ENCODE results near the gene CDK10.

Gene CDK10, protein sequence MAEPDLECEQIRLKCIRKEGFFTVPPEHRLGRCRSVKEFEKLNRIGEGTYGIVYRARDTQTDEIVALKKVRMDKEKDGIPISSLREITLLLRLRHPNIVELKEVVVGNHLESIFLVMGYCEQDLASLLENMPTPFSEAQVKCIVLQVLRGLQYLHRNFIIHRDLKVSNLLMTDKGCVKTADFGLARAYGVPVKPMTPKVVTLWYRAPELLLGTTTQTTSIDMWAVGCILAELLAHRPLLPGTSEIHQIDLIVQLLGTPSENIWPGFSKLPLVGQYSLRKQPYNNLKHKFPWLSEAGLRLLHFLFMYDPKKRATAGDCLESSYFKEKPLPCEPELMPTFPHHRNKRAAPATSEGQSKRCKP

DNA sequence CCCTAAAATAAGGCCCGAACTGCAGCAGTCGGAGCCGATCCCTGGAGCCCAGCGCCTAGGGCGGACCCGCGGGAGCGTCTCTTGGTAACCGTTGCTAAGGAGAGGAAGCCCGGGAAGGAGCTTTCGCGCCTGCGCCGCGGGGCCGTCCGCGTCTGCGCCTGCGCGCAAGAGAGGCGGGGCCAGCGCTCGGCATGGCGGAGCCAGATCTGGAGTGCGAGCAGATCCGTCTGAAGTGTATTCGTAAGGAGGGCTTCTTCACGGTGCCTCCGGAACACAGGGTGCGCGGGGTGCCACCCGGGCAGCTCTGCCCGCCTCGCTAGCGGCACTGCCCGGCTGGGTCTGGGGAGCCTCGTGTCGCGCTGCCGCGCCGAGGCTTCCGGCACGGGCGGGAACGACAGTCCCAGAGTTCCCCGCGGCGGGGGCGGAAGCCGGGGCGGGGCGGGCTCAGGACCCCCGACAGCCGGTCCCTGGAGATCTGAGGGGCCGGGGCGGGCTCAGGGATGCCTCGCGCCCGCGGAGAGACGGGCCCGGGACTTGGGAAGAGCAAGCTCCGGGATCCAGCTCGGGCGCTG is at the start of gene CDK10:
CDK10 (plus strand) TSS at position 170 of the 572 bp plus-strand sequence; CDS start at position 192, 22 bp downstream.
- Histone ChIP-seq H3K9ac (peak within 1 kb of the TSS; percentile 86), H3K36me3 (peaks cover 64% of the 10 kb centered on the region), H3K9me3 (peaks cover 30% of the 10 kb centered on the region), H3K4me2 (peak within 1 kb of the TSS; percentile 92), H3K4me3 (peak within 1 kb of the TSS; percentile 74), H3K4me1 (peaks cover 30% of the 10 kb centered on the region), H4K20me1 (peaks cover 4% of the 10 kb centered on the region; the same call in 1 of the 2 replicates), H3K27me3 (no peaks in the 10 kb centered on the region), H3K27ac (peak within 1 kb of the TSS; percentile 91)
- no peak for TF ChIP-seq Cebpa-rat (IDR thresholded peaks at IDR 0.05)

DNA sequence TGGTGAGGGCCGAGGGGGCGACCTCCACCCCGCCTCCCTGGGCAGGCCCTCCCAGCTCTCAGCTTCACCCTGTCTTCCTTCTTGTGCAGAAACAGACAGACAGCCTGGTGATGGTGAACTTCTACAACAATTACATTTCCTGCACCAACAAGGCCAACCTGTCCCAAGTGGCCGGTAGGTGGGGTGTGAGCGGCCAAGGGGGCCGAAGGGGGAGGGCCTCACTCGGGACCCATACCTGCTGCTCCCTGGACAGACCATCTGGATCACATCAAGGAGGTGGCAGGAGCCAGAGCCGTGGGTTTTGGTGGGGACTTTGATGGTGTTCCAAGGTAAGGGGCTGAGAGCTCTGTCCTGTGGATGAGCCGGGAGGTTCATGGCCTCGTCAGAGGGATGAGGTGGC is 49.1 kb upstream of the CDK10 start:
- H3K27me3 ChIP-seq, result no peaks in the 10 kb centered on the region
- H3K4me3 ChIP-seq, result no peak overlapping the region
- peaks cover 81% of the 10 kb centered on the region for H3K4me1 ChIP-seq
- peaks cover 22% of the 10 kb centered on the region; the same call in 1 of the 2 replicates for H4K20me1 ChIP-seq
- H3K4me2 ChIP-seq, result peak overlapping the region; percentile 92
- H3K36me3 ChIP-seq, result peaks cover 16% of the 10 kb centered on the region; the same call in 1 of the 2 replicates
- H3K9ac ChIP-seq, result no peak overlapping the region
- H3K27ac ChIP-seq, result no peak overlapping the region
- peaks cover 7% of the 10 kb centered on the region; the same call in 1 of the 2 replicates for H3K9me3 ChIP-seq
- TF ChIP-seq Cebpa-rat (IDR thresholded peaks at IDR 0.05), result no peak

DNA sequence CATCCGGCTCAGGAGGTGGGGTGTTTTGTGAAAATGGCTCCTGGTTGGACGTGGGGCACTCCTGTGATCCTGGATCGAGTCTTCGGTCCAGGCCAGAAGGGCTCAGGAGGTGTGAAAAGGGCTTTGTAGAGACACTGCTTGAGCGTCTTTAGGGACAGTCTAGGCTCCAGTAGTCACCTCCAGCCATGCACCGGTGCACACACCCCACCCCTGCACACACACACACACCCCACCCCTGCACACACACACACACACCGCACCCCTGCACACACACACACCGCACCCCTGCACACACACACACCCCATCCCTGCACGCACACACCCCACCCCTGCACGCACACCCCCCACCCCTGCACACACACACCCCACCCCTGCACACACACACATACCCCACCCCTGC is 48.0 kb upstream of the CDK10 start:
- no peak overlapping the region for H3K4me3 ChIP-seq
- no peak overlapping the region for H3K9ac ChIP-seq
- H3K36me3 ChIP-seq, result peaks cover 16% of the 10 kb centered on the region
- H3K4me2 ChIP-seq, result peak overlapping the region; percentile 92; the same call in 1 of the 2 replicates
- no peak overlapping the region for H3K27ac ChIP-seq
- peaks cover 22% of the 10 kb centered on the region; the same call in 1 of the 2 replicates for H4K20me1 ChIP-seq
- no peaks in the 10 kb centered on the region for H3K27me3 ChIP-seq
- peaks cover 7% of the 10 kb centered on the region; the same call in 1 of the 2 replicates for H3K9me3 ChIP-seq
- TF ChIP-seq Cebpa-rat (IDR thresholded peaks at IDR 0.05), result no peak
- peaks cover 81% of the 10 kb centered on the region for H3K4me1 ChIP-seq

DNA sequence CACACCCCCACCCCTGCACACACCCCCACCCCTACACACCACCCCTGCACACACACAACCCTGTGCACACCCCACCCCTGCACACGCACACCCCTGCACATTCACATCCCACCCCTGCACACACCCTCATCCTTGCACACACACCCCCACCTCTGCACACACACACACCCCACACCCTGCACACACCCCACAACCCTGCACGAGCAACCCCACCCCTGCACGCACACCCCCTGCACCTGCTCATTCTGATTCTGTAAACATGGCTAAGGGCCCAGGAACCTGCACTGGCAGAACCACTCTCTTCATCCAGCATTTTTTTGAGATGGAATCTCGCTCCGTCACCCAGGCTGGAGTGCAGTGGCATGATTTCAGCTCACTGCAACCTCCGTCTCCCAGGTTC is 47.1 kb upstream of the CDK10 start:
- no peak for TF ChIP-seq Cebpa-rat (IDR thresholded peaks at IDR 0.05)
- H3K36me3 ChIP-seq, result peaks cover 23% of the 10 kb centered on the region
- H4K20me1 ChIP-seq, result peaks cover 22% of the 10 kb centered on the region; the same call in 1 of the 2 replicates

DNA sequence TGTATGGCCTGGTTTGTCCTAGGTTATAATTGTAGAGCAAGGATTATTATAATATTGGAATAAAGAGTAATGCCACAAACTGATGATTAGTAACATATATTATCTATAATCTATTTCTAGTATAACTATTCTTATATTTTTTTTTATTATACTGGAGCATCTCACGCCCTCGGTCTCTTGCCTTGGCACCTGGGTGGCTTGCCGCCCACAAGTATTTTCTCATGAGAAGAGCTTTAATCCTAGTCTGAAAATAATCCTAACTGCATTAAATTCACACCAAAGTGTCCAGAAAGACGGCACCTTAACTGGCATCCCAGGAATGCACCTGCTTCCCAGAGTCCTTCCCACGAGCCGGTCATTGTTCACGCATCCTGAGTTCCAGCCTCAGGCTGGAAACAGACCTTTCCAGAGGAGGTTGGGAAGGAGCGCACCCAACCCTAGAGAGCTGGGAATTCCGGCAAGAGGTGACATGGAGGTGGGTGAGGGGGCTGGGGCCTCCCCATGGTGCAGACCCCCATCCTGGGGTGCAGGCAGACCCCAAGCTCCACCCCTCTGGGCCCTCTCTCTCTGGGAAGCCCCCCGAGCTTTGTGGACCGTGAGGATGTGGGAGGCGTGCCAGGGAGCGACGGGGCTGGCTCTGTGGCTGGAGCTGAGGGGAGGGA is 44.9 kb upstream of the CDK10 start:
- no peak for TF ChIP-seq Cebpa-rat (IDR thresholded peaks at IDR 0.05)
- no peaks in the 10 kb centered on the region for H3K9me3 ChIP-seq
- H3K27me3 ChIP-seq, result no peaks in the 10 kb centered on the region
- peak overlapping the region; percentile 56; the same call in 1 of the 2 replicates for H3K4me3 ChIP-seq
- peak overlapping the region; percentile 95 for H3K4me2 ChIP-seq
- H3K9ac ChIP-seq, result no peak overlapping the region
- peaks cover 45% of the 10 kb centered on the region for H3K36me3 ChIP-seq
- H4K20me1 ChIP-seq, result peaks cover 10% of the 10 kb centered on the region; the same call in 1 of the 2 replicates
- H3K27ac ChIP-seq, result 0 out of 2 replicates have a peak overlapping the region, but pooled peaks have one; percentile 60
- H3K4me1 ChIP-seq, result peaks cover 59% of the 10 kb centered on the region

More for the DNA sequence above, 47.1 kb upstream of the CDK10 start:
- Histone ChIP-seq H3K4me2 (peak overlapping the region; percentile 95), H3K9me3 (peaks cover 5% of the 10 kb centered on the region; the same call in 1 of the 2 replicates), H3K27me3 (no peaks in the 10 kb centered on the region), H3K27ac (peak overlapping the region; percentile 80; the same call in 1 of the 2 replicates), H3K9ac (peak overlapping the region; percentile 73; the same call in 1 of the 2 replicates), H3K4me3 (no peak overlapping the region), H3K4me1 (peaks cover 73% of the 10 kb centered on the region)

DNA sequence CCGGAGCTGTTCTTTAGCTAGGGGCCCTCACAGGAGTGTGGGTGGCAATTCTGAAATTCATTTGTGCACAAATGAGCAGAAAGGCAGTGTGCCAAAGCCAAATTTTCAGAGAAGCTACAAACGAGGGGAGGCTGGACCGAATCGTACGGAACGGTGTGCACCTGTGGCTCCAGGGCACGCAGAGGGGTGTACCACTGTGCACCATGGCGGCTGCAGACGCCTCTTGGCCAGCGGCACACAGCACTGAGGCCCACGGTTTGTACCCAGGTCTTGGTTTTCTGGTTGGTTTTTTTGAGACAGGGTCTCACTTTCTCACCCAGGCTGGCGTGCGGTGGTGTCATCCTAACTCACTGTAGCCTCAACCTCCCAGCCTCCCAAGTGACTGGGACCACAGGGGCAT is 43.9 kb upstream of the CDK10 start:
- Histone ChIP-seq H4K20me1 (peaks cover under 1% of the 10 kb centered on the region; the same call in 1 of the 2 replicates), H3K9me3 (no peaks in the 10 kb centered on the region), H3K27me3 (no peaks in the 10 kb centered on the region), H3K9ac (no peak overlapping the region), H3K4me1 (peaks cover 50% of the 10 kb centered on the region), H3K4me3 (no peak overlapping the region), H3K27ac (0 out of 2 replicates have a peak overlapping the region, but pooled peaks have one; percentile 8), H3K36me3 (peaks cover 45% of the 10 kb centered on the region), H3K4me2 (0 out of 2 replicates have a peak overlapping the region, but pooled peaks have one; percentile 95)
- TF ChIP-seq Cebpa-rat (IDR thresholded peaks at IDR 0.05), result no peak

DNA sequence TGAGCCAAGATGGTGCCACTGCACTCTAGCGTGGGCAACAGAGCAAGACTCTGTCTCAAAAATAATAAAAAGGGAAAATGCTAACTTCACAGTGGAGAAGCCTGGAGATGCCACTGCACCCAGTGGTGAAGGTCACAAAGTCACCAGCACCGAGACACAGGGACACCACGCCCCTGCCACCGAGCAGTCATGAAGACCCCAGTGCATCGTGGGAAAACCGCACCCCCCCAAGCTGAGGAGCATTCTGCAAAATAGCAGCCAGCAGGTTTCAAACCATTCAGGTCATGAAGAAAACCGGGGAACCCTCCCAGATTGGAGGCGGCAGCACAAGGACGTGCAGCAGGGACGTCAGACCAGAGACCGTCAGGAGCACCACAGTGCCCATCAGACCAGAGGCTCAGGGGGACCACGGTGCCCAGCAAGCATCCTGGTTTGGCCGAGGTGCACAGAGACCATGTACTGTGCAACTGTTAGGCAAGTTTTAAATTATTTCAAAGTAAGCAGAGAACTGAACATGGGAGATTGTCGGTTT is 42.7 kb upstream of the CDK10 start:
- no peak overlapping the region; the same call in 1 of the 2 replicates for H3K9ac ChIP-seq
- no peak for TF ChIP-seq Cebpa-rat (IDR thresholded peaks at IDR 0.05)
- no peak overlapping the region for H3K4me3 ChIP-seq
- no peaks in the 10 kb centered on the region for H3K27me3 ChIP-seq
- no peaks in the 10 kb centered on the region for H4K20me1 ChIP-seq
- 0 out of 2 replicates have a peak overlapping the region, but pooled peaks have one; percentile 9 for H3K27ac ChIP-seq
- peaks cover 41% of the 10 kb centered on the region for H3K4me1 ChIP-seq
- H3K9me3 ChIP-seq, result no peaks in the 10 kb centered on the region
- no peak overlapping the region for H3K4me2 ChIP-seq
- H3K36me3 ChIP-seq, result peaks cover 44% of the 10 kb centered on the region

DNA sequence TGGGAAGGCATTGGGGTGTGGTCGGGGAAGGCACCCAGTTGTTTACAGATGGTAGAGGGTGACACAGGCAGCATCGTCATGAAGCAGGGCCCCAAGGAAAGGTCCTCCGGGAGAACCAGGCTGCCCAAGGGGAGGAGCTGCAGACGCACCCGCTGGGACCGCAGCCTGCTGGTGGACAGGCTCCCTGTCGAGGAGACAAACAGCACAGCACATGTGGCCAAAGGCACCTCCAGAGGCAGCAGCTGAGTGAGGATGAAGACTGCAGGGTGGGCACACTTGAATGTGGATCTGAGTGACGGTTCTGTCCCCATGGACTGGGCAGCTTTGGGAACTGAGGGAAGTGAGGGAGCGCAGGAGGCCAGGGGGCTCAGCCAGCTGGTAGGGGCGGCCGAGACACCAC is 41.4 kb upstream of the CDK10 start:
- H3K9ac ChIP-seq, result no peak overlapping the region
- H4K20me1 ChIP-seq, result peaks cover 2% of the 10 kb centered on the region; the same call in 1 of the 2 replicates
- peaks cover 33% of the 10 kb centered on the region for H3K4me1 ChIP-seq
- no peak overlapping the region for H3K4me3 ChIP-seq
- no peak overlapping the region; the same call in 1 of the 2 replicates for H3K27ac ChIP-seq
- H3K27me3 ChIP-seq, result no peaks in the 10 kb centered on the region
- peaks cover 54% of the 10 kb centered on the region for H3K36me3 ChIP-seq
- TF ChIP-seq Cebpa-rat (IDR thresholded peaks at IDR 0.05), result no peak
- H3K4me2 ChIP-seq, result no peak overlapping the region
- H3K9me3 ChIP-seq, result no peaks in the 10 kb centered on the region

DNA sequence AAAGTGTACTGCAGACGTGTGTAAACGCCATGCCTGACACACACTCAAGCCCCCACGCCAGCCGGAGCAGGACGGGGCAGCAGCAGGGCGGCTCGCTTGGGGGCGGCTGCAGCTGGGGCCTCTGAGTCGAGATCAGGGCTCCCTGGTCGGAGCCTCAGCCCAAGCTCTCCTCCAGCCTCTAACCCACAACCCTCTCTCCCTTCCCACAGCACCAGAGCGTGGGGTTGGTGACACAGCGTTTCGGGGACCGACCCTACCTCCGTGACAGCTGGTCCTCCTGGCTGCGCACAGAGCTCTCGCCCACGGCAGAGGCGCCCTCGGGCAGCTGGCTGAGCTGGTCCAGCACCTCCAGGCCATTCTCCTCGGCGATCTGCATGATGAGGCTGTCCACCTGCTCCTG is 40.2 kb upstream of the CDK10 start:
- Histone ChIP-seq H3K9me3 (no peaks in the 10 kb centered on the region), H3K9ac (no peak overlapping the region), H3K27ac (no peak overlapping the region), H4K20me1 (peaks cover 13% of the 10 kb centered on the region), H3K4me2 (no peak overlapping the region), H3K36me3 (peaks cover 65% of the 10 kb centered on the region), H3K4me1 (peaks cover 21% of the 10 kb centered on the region), H3K4me3 (no peak overlapping the region), H3K27me3 (no peaks in the 10 kb centered on the region)
- no peak for TF ChIP-seq Cebpa-rat (IDR thresholded peaks at IDR 0.05)

Data from BLaER1 (cell line).